Right lobe of liver (tissue), 4 donors: ENCODE results near the gene GRM7.

Experiments
- POLR2A ChIP-seq: fragments of 450-650 bp; IDR thresholded peaks from one replicate; pipeline ENCODE4 v1.6.1; 2017; ENCODE audit warnings: antibody characterized with exemption, mild to moderate bottlenecking
- TF ChIP-seq, protein P1 (sequence below), 4 donors: fragments of 200-600 bp in 3 of 4; fragments of 450-650 bp in 1 of 4; IDR thresholded peaks; one replicate each; pipeline versions ENCODE4 v1.5.1 to v1.8.0; 2016 to 2022; ENCODE audit warnings: antibody characterized with exemption in 4 of 4, mild to moderate bottlenecking in 2 of 4
- donor health status: DM: no; HTN: no; CAD: no.
- donor health status: DM: no; HTN: no; CAD: no.
- donor health status: DM: no; HTN: yes; CAD: no.

DNA sequence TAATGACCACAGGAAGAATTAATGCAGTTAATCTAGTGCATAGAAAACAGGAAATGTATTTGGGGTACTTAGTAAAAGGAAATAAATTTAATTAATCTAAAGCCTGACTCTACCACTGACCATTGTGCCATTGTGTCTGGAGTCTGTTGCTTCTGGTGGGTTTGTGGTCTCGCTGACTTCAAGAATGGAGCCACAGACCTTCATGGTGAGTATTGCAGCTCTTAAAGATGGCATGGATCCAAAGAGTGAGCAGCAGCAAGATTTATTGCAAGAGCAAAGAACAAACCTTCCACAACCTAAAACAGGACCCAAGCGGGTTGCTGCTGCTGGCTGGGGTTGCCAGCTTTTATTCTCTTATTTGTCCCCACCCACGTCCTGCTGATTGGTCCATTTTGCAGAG is 929.2 kb downstream of the GRM7 start:
- TF ChIP-seq POLR2A = no peak
- TF ChIP-seq, protein P1, sequence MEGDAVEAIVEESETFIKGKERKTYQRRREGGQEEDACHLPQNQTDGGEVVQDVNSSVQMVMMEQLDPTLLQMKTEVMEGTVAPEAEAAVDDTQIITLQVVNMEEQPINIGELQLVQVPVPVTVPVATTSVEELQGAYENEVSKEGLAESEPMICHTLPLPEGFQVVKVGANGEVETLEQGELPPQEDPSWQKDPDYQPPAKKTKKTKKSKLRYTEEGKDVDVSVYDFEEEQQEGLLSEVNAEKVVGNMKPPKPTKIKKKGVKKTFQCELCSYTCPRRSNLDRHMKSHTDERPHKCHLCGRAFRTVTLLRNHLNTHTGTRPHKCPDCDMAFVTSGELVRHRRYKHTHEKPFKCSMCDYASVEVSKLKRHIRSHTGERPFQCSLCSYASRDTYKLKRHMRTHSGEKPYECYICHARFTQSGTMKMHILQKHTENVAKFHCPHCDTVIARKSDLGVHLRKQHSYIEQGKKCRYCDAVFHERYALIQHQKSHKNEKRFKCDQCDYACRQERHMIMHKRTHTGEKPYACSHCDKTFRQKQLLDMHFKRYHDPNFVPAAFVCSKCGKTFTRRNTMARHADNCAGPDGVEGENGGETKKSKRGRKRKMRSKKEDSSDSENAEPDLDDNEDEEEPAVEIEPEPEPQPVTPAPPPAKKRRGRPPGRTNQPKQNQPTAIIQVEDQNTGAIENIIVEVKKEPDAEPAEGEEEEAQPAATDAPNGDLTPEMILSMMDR (IDR thresholded peaks at IDR 0.05) = no peak
